AG04450 (cell line): ENCODE measurements around the gene XPR1. TPM values are rescaled to one million over a fixed set of nuclear protein-coding genes. Genes with fewer than 3 reads are reported as not detected.

Experiments used
- CTCF ChIA-PET: fragments of 300-600, 350-600 bp; formaldehyde crosslinking; extraction: SDS; loops from one replicate; lab custom pipeline; 2022; ENCODE audit warnings: antibody characterized with exemption, inconsistent platforms; lab: Charles Lee
- POLR2A ChIA-PET: fragments of 350-600 bp; formaldehyde crosslinking; extraction: SDS; loops from one replicate; lab custom pipeline; 2021; ENCODE audit warnings: antibody characterized with exemption, inconsistent platforms; lab: Yijun Ruan, JAX
- DNase-seq: peaks from one replicate; pipeline ENCODE4 v3.0.0-alpha.2; 2011; ENCODE audit warnings: low read depth, low spot score
- H3K27ac ChIP-seq: one replicate; pipeline ENCODE4 v1.5.1; 2012; ENCODE audit warnings: low read depth, low read length, control low read depth
- H3K27me3 ChIP-seq: one replicate; pipeline ENCODE4 v1.6.0; 2012; ENCODE audit warnings: low read length; ENCODE audit not compliant: control insufficient read depth, insufficient read depth
- H3K4me3 ChIP-seq: 2 replicates; pipeline ENCODE4 v1.5.1; 2011; ENCODE audit warnings: mild to moderate bottlenecking, low read depth, low read length, control low read depth
- H3K9me3 ChIP-seq: 2 replicates; pipeline ENCODE4 v1.5.1; 2012; ENCODE audit warnings: low read length; ENCODE audit not compliant: control insufficient read depth, insufficient read depth
- CTCF ChIP-seq: IDR thresholded peaks from 2 replicates; pipeline ENCODE4 v1.5.1; 2011; ENCODE audit warnings: low read depth, low read length, control low read depth, inconsistent platforms
- polyA plus RNA-seq: library from polyadenylated mRNA; depleted of rRNA; stranded (reverse); fragments of >200 nt; gene quantifications from 2 replicates; pipeline ENCODE4 v1.2.3, GENCODE V29; 2011

The XPR1 gene
- polyA plus RNA-seq, 1 experiment, result 63.2 TPM

GRCh38 chr1:180899262-180899661 lies 267.4 kb downstream of the XPR1 start:
- TF ChIP-seq CTCF, result no peak
- CTCF ChIA-PET, result interaction anchor here (2.4 kb wide), 1 partner anchor 17 kb away, joined by 8 read pairs; no protein-coding TSS in a partner anchor
- H3K9me3 ChIP-seq, result peaks cover 3% of the 10 kb centered on the region; the same call in 1 of the 2 replicates
- DNase-seq, result no peak
- POLR2A ChIA-PET, result no interaction called here
- H3K27me3 ChIP-seq, result no peaks in the 10 kb centered on the region
- no peak overlapping the region for H3K27ac ChIP-seq
- no peak overlapping the region for H3K4me3 ChIP-seq

GRCh38 chr1:180901076-180901990 lies 269.5 kb downstream of the XPR1 start:
- Histone ChIP-seq H3K27me3 (no peaks in the 10 kb centered on the region), H3K27ac (no peak overlapping the region), H3K9me3 (peaks cover 3% of the 10 kb centered on the region; the same call in 1 of the 2 replicates), H3K4me3 (no peak overlapping the region)
- DNase-seq, result no peak
- POLR2A ChIA-PET, result no interaction called here
- CTCF ChIA-PET, result interaction anchor here (0.5 to 2.2 kb wide), 4 partner anchors 20 to 522 kb away, joined by 3 to 7 read pairs (median 4); no protein-coding TSS in a partner anchor
- TF ChIP-seq CTCF, result no peak

- H3K27ac ChIP-seq, result no peak overlapping the region
- POLR2A ChIA-PET, result no interaction called here
- H3K4me3 ChIP-seq, result no peak overlapping the region
- DNase-seq, result no peak
- H3K9me3 ChIP-seq, result no peaks in the 10 kb centered on the region; the same call in 1 of the 2 replicates
- CTCF ChIA-PET, result interaction anchor here (0.9 to 2.2 kb wide), 2 partner anchors 21 to 39 kb away, joined by 3 to 7 read pairs; no protein-coding TSS in a partner anchor
- H3K27me3 ChIP-seq, result no peaks in the 10 kb centered on the region
- TF ChIP-seq CTCF, result no peak
Measured at GRCh38 chr1:180902541-180902940, 270.7 kb downstream of the XPR1 start.

GRCh38 chr1:180905927-180906326 lies 274.1 kb downstream of the XPR1 start:
- ChIA-PET POLR2A (no interaction called here), CTCF (no interaction called here)
- no peak overlapping the region for H3K27ac ChIP-seq
- TF ChIP-seq CTCF, result no peak
- H3K9me3 ChIP-seq, result no peaks in the 10 kb centered on the region
- no peaks in the 10 kb centered on the region for H3K27me3 ChIP-seq
- H3K4me3 ChIP-seq, result no peak overlapping the region
- DNase-seq, result no peak

- TF ChIP-seq CTCF, result no peak
- H3K27ac ChIP-seq, result no peak overlapping the region
- no peaks in the 10 kb centered on the region for H3K27me3 ChIP-seq
- H3K9me3 ChIP-seq, result no peaks in the 10 kb centered on the region
- H3K4me3 ChIP-seq, result no peak overlapping the region
- no peak for DNase-seq
- CTCF ChIA-PET, result no interaction called here
- POLR2A ChIA-PET, result no interaction called here
Measured at GRCh38 chr1:180906511-180906910, 274.7 kb downstream of the XPR1 start.
